NCI-H748 (cell line): ENCODE data around the gene DNAH12.
"Not testable (repeated sequence)": the region's sequence is repeated elsewhere in the genome, so short reads cannot be mapped to it uniquely, and the experiment has no call there.

Source experiments
- DNase-seq: peaks from one replicate; lab custom pipeline; 2025; ENCODE audit not compliant: unreplicated experiment; lab: John Stamatoyannopoulos, UW

The DNAH12 gene

DNA sequence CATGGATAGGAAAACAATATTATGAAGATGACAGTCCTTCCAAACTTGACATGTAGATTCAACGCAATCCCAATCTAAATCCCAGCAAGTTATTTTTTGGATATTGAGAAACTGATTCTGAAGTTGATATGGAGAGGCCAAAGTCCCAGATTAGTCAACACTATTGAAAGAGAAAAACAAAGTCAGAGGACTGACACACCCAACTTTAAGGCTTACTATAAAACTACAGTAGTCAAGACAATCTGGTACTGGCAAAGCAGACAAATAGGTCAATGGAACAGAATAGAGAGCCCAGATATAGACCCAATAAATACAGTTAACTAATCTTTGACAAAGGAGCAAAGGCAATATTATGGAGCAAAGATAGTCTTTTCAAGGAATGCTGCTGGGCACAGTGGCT, 132.4 kb downstream of the DNAH12 start:
- DNase-seq = no peak

DNA sequence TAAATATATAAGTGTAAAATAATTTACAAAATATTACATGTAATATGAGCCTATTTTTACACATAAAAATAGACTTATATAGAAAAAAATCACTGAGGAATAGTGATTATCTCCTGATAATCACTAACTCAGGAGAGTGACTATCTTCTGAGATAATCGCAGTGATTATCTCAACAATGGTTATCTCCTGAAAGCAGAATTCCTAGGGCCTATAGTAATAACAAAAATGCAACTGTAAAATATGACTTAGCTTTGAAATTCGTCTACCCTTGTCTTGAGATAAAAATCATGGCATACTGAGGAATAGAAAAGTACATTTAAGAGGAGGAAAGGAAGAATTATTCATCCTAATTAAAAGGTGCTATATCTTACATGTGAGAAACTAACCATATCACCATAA, 134.7 kb downstream of the DNAH12 start:
- no peak for DNase-seq

- DNase-seq = no peak
These were observed 141.5 kb downstream of the DNAH12 start for GRCh38 chr3:57402675-57403074.

GRCh38 chr3:57397175-57398026, 146.7 kb downstream of the DNAH12 start:
- DNase-seq = peak; percentile 64

DNA sequence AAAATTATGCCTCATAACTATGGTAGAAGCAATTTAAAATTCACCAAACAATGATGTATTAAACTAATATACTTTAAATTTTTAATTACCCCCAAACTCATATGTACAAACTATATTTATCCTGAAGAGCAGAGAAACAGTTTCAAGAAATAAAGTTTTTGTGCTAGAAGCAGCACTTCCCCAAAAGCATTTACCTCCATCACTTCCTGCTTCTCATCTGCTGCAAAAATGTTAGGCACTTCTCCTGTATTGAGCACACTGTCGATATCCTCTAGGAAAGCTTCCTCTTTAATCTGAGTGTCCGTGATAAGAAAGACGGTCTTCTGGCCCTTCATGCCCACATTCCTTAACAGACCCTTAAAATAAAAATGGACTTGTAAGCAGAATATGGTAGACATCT, 150.2 kb downstream of the DNAH12 start:
- no peak for DNase-seq

DNA sequence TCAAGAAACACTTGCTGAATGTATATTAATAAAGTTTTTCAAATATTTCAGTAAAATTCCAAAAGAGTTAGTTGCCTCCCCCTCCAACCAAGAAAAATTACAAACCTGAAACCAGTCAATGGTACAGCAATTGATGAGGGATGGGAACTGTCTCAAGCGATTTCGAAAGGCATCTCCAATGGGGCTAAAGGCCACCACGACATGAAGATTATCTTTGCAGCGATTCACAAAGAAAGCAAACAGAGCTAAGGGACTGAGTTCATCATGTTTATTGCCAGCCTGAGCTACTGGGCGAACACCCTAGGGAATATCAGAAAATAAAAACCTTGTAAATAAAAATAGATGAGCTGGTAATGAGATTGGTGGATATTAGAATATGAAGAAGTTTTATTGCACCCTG, 152.4 kb downstream of the DNAH12 start:
- no peak for DNase-seq

- no peak for DNase-seq
These were observed 154.9 kb downstream of the DNAH12 start for GRCh38 chr3:57389271-57389670.

DNA sequence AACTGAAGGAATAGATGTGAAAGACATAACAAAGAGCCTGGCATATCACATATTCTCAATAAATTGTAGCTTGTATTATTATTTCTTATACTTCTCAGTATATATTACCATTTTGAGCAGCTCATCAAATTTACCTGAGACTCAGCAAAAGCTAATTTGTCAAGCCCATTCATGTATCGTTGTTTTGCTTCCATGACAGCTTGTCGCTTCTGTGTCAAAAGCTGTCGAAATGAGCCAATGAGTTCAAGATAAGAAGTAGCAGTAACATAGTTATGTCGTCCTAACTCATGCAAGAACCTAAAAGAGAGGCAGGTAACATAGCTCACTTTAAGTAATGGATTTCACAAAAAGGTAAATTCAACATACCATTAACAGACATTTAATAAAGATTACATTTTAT, 157.8 kb downstream of the DNAH12 start:
- no peak for DNase-seq

GRCh38 chr3:57385498-57385897, 158.6 kb downstream of the DNAH12 start:
- no peak for DNase-seq

DNA sequence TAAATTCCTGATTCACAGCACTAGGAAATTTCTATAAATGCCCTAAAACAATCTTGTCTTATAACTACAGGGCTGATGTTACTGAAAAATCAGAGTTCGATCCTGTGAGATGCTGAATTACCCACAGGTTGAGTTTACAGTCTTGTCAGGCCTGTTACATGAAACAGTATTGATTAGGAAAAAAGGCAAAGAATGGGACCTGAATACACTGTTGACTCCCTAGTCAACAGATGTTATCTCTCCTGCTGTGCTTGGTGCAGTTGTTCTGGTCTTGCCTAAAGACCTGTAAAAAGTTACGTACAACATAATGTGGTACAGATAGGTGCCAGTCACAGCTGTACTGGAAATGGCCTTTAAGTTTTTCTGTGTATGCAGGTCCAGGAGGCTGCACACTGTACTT, 160.3 kb downstream of the DNAH12 start:
- DNase-seq = no peak

- no peak for DNase-seq
These were observed 160.7 kb downstream of the DNAH12 start for GRCh38 chr3:57383406-57383805.

GRCh38 chr3:57382933-57383332, 161.2 kb downstream of the DNAH12 start:
- no peak for DNase-seq

GRCh38 chr3:57370341-57370740, 173.8 kb downstream of the DNAH12 start:
- DNase-seq = no peak

DNA sequence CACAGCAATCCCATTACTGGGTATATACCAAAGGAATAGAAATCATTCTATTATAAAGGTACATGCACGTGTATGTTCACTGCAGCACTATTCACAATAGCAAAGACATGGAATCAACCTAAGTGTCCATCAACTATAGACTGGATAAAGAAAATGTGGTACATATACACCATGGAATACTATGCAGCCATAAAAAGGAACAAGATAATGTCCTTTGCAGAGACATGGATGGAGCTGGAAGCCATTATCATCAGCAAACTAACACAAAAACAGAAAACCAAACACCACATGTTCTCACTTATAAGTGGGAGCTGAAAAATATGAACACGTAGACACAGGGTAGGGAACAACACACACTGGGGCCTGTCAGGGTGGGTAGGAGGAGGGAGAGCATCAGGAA, 179.1 kb downstream of the DNAH12 start:
- not testable (repeated sequence) for DNase-seq

- not testable (repeated sequence) for DNase-seq
These were observed 187.9 kb downstream of the DNAH12 start for GRCh38 chr3:57356275-57356674.

DNA sequence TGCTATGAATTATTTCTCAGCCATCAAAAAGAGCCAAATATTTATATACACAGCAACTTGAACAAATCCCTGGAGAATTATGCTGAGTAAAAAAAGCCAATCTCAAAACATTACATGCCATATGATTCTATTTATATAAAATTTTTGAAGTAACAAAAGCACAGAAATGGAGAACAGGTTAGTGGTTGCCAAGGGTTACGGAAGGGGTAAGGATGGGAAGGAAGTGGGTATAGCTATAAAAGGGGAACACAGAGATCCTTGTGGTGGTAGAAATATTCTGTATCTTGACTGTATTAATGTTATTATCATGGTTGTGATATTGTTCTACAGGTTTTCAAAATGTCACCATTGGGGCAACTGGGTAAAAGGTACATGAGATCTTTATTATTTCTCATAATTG, 189.4 kb downstream of the DNAH12 start:
- DNase-seq = no peak

DNA sequence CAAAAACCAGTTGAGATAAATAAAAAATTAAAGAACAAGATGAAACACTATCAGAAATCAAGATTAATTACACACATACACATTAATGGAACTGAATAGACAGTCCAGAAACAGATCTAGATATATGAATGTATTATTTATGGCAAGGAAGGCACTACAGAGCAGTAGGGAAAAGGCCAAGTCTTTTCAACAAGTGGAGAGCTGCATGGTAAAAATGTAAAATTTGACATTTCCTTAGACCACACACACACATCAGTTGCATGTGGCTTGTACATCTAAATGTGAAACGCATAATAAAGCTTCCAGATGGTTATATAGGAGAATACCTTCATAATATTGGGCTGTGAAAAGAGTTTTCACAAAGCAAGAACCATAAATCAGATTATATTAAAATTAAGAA, 193.9 kb downstream of the DNAH12 start:
- no peak for DNase-seq

- not testable (repeated sequence) for DNase-seq
These were observed 205.0 kb downstream of the DNAH12 start for GRCh38 chr3:57339071-57339642.

GRCh38 chr3:57338272-57339070, 205.7 kb downstream of the DNAH12 start:
- DNase-seq = not testable (repeated sequence)

DNA sequence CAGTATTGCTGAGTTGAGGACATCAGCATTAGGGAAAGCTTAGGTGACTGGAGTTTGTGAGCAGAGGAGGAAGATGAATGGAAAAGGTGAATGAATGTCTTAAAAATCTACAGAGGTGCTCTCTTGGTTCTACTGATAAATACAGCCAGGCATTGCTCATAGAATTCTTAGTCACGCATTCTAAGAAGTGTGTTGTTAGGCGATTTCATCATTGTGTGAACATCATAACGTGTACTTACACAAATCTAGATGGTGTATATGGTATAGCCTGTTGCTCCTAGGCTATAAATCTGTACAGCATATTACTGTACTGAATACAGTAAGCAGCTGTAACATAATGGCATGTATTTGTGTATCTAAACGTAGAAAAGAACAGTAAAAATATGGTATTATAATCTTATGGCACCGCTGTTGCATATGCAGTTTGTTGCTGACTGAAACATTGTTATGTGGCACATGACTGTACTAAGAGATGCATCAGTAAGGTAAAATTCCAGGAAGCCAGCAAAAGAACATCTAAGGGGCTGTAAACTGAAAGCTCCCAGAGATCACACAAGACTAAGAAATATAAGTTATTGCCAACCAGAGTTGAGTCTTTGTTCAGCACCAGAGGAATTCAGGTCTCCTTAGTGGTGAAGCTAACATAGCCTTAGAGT, 208.7 kb downstream of the DNAH12 start:
- DNase-seq = no peak

GRCh38 chr3:57331078-57331610, 213.0 kb downstream of the DNAH12 start:
- peak; percentile 94 for DNase-seq
